ENCODE data around the gene GATAD2A. TPM values are rescaled to one million over a fixed set of nuclear protein-coding genes. Genes with fewer than 3 reads are reported as not detected.

Gene GATAD2A
- total RNA-seq, 1 donor from 2014 or later, result 163 TPM

- Histone ChIP-seq H3K27me3 (ENCODE audit: insufficient read depth, low read length) (no peaks in the 10 kb centered on the region), H3K9ac (ENCODE audit: low read length) (no peak overlapping the region), H3K4me2 (ENCODE audit: low read length) (no peak overlapping the region), H3K36me3 (ENCODE audit: insufficient read depth, low read length) (no peaks in the 10 kb centered on the region), H3K9me3 (ENCODE audit: insufficient read depth, low read depth, low read length) (no peaks in the 10 kb centered on the region), H3K79me2 (ENCODE audit: insufficient read depth, low read length) (peaks cover 100% of the 10 kb centered on the region), H3K4me3 (ENCODE audit: insufficient read depth, low read depth, low read length) (no peak overlapping the region), H3K27ac (ENCODE audit: low read depth, low read length) (no peak overlapping the region), H3K4me1 (ENCODE audit: insufficient read depth, low read length) (peaks cover 10% of the 10 kb centered on the region), H4K20me1 (ENCODE audit: insufficient read depth, low read length) (peaks cover 93% of the 10 kb centered on the region), H2AFZ (ENCODE audit: low read depth, low read length) (no peak overlapping the region)
- DNase-seq (ENCODE audit: low read depth) (no peak), FAIRE-seq (no peak)
- Mint-ChIP-seq H3K36me3 (ENCODE audit: low read depth, unreplicated experiment) (peaks cover 21% of the 10 kb centered on the region), H3K27ac (ENCODE audit: unreplicated experiment) (no peak overlapping the region), H3K27me3 (ENCODE audit: low read depth, unreplicated experiment) (no peaks in the 10 kb centered on the region), H3K4me3 (ENCODE audit: unreplicated experiment) (no peak overlapping the region), H3K9me3 (ENCODE audit: unreplicated experiment) (no peaks in the 10 kb centered on the region), H3K4me1 (ENCODE audit: low read depth, unreplicated experiment) (peaks cover 14% of the 10 kb centered on the region)
- TF ChIP-seq EZH2 (IDR thresholded peaks at IDR 0.05; ENCODE audit: insufficient read depth, low read length), result no peak
- TF ChIP-seq CTCF (IDR thresholded peaks at IDR 0.05; ENCODE audit: insufficient read depth, low read depth, low read length), result no peak
Observed at GRCh38 chr19:19477705-19478383, 72.4 kb downstream of the GATAD2A start.

- H3K4me2 ChIP-seq (ENCODE audit: low read length), result no peak overlapping the region
- no peak overlapping the region for H3K9ac ChIP-seq (ENCODE audit: low read length)
- no peaks in the 10 kb centered on the region for H3K36me3 ChIP-seq (ENCODE audit: insufficient read depth, low read length)
- Mint-ChIP-seq H3K9me3 (ENCODE audit: unreplicated experiment) (peaks cover 2% of the 10 kb centered on the region), H3K36me3 (ENCODE audit: low read depth, unreplicated experiment) (peaks cover 21% of the 10 kb centered on the region), H3K27ac (ENCODE audit: unreplicated experiment) (no peak overlapping the region), H3K4me3 (ENCODE audit: unreplicated experiment) (no peak overlapping the region), H3K4me1 (ENCODE audit: low read depth, unreplicated experiment) (peaks cover 18% of the 10 kb centered on the region), H3K27me3 (ENCODE audit: low read depth, unreplicated experiment) (no peaks in the 10 kb centered on the region)
- no peak for TF ChIP-seq EZH2 (IDR thresholded peaks at IDR 0.05; ENCODE audit: insufficient read depth, low read length)
- TF ChIP-seq CTCF (IDR thresholded peaks at IDR 0.05; ENCODE audit: insufficient read depth, low read depth, low read length), result no peak
- no peaks in the 10 kb centered on the region for H3K27me3 ChIP-seq (ENCODE audit: insufficient read depth, low read length)
- H2AFZ ChIP-seq (ENCODE audit: low read depth, low read length), result no peak overlapping the region
- no peaks in the 10 kb centered on the region for H3K9me3 ChIP-seq (ENCODE audit: insufficient read depth, low read depth, low read length)
- DNase-seq (ENCODE audit: low read depth) (no peak), FAIRE-seq (no peak)
- peaks cover 16% of the 10 kb centered on the region for H3K4me1 ChIP-seq (ENCODE audit: insufficient read depth, low read length)
- H3K27ac ChIP-seq (ENCODE audit: low read depth, low read length), result no peak overlapping the region
- peaks cover 78% of the 10 kb centered on the region for H4K20me1 ChIP-seq (ENCODE audit: insufficient read depth, low read length)
- no peak overlapping the region for H3K4me3 ChIP-seq (ENCODE audit: insufficient read depth, low read depth, low read length)
- H3K79me2 ChIP-seq (ENCODE audit: insufficient read depth, low read length), result peaks cover 95% of the 10 kb centered on the region
Observed at GRCh38 chr19:19480688-19481087, 75.2 kb downstream of the GATAD2A start.

Measured in astrocyte (in vitro differentiated cells and primary cell).